SK-N-DZ (cell line): Measurements from ENCODE around the gene SEC61B.
A peak's percentile ranks its signal among the peaks of the same experiment; 100 is the strongest.
"Not testable (repeated sequence)": the region's sequence is repeated elsewhere in the genome, so short reads cannot be mapped to it uniquely, and the experiment has no call there.

ENCODE experiments used
- DNase-seq: peaks from one replicate; pipeline ENCODE4 v3.0.0-alpha.2; 2015; ENCODE audit warnings: low spot score

The SEC61B gene

GRCh38 chr9:99190597-99191283 is 31.3 kb upstream of the SEC61B start:
- no peak for DNase-seq

- DNase-seq = no peak
These were observed 29.2 kb upstream of the SEC61B start for GRCh38 chr9:99192786-99193465.

- no peak for DNase-seq
These were observed 28.6 kb upstream of the SEC61B start for GRCh38 chr9:99193466-99193821.

- not testable (repeated sequence) for DNase-seq
These were observed 25.6 kb upstream of the SEC61B start for GRCh38 chr9:99196484-99196883.

- DNase-seq = no peak
These were observed 24.9 kb upstream of the SEC61B start for GRCh38 chr9:99197124-99197630.

GRCh38 chr9:99197987-99198386 is 24.1 kb upstream of the SEC61B start:
- DNase-seq = peak; percentile 48

GRCh38 chr9:99199938-99200539 is 22.0 kb upstream of the SEC61B start:
- no peak for DNase-seq

GRCh38 chr9:99201603-99202002 is 20.5 kb upstream of the SEC61B start:
- no peak for DNase-seq

- DNase-seq = no peak
These were observed 11.5 kb upstream of the SEC61B start for GRCh38 chr9:99210572-99210971.

- DNase-seq = no peak
These were observed 10.3 kb upstream of the SEC61B start for GRCh38 chr9:99211746-99212145.

GRCh38 chr9:99213197-99213596 is 8.9 kb upstream of the SEC61B start:
- DNase-seq = no peak

GRCh38 chr9:99216073-99216472 is 6.0 kb upstream of the SEC61B start:
- DNase-seq = no peak

GRCh38 chr9:99220011-99220410 is 2.1 kb upstream of the SEC61B start:
- no peak for DNase-seq

GRCh38 chr9:99221266-99221620 is 839 bp upstream of the SEC61B start:
- DNase-seq = no peak

GRCh38 chr9:99222416-99223270 is 561 bp downstream of the SEC61B start:
- no peak for DNase-seq

- no peak for DNase-seq
These were observed 2.4 kb downstream of the SEC61B start for GRCh38 chr9:99224445-99224844.

GRCh38 chr9:99226054-99226453 is 4.0 kb downstream of the SEC61B start:
- DNase-seq = no peak

- no peak for DNase-seq
These were observed 8.1 kb downstream of the SEC61B start for GRCh38 chr9:99230206-99230605.

- no peak for DNase-seq
These were observed 9.6 kb downstream of the SEC61B start for GRCh38 chr9:99231711-99232110.

GRCh38 chr9:99234618-99235017 is 12.5 kb downstream of the SEC61B start:
- no peak for DNase-seq

GRCh38 chr9:99235069-99235468 is 13.0 kb downstream of the SEC61B start:
- no peak for DNase-seq
